PC-9 (cell line): ENCODE measurements around the gene UROS.

Source experiments
- EZH2 ChIP-seq: fragments of 200-600 bp; sonication (generic); IDR thresholded peaks from 2 replicates; pipeline ENCODE4 v1.8.0; 2017; ENCODE audit warnings: antibody characterized with exemption, low read depth
- TF ChIP-seq, protein P1 (sequence below): fragments of 200-600 bp; sonication (generic); conservative IDR thresholded peaks from 2 replicates; pipeline ENCODE4 v1.6.1; 2017; ENCODE audit warnings: mixed run types, antibody characterized with exemption, mild to moderate bottlenecking, moderate library complexity

DNA sequence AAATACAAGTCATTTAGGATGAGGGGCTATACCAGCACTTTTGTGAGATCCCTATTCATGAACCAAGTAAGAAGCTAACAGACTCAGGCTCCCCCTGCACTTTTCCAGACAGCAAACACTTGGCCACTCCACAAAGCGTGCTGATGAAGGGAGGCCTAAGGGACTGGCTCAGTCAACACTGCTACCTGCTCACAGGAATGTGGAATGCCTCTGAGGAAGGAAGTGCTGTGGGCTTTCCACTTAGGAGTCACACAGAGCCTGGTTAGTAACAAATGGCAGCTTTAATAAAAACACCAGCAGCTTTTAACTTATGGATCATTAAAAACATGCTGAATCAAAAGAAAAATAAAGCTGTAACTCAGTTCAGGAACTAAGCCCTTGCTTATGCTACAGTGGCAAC is 15.0 kb downstream of the UROS start:
- TF ChIP-seq, protein P1, sequence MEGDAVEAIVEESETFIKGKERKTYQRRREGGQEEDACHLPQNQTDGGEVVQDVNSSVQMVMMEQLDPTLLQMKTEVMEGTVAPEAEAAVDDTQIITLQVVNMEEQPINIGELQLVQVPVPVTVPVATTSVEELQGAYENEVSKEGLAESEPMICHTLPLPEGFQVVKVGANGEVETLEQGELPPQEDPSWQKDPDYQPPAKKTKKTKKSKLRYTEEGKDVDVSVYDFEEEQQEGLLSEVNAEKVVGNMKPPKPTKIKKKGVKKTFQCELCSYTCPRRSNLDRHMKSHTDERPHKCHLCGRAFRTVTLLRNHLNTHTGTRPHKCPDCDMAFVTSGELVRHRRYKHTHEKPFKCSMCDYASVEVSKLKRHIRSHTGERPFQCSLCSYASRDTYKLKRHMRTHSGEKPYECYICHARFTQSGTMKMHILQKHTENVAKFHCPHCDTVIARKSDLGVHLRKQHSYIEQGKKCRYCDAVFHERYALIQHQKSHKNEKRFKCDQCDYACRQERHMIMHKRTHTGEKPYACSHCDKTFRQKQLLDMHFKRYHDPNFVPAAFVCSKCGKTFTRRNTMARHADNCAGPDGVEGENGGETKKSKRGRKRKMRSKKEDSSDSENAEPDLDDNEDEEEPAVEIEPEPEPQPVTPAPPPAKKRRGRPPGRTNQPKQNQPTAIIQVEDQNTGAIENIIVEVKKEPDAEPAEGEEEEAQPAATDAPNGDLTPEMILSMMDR: no peak
- no peak for TF ChIP-seq EZH2
